Cardiac muscle cell (in vitro differentiated cells and primary cell): Measurements from ENCODE around the gene NHERF2. TPM values are rescaled to one million over a fixed set of nuclear protein-coding genes. Genes with fewer than 3 reads are reported as not detected.

Experiments
- DNase-seq, 2 donors: peaks; one replicate each; pipeline versions ENCODE4 v3.0.0 to v3.0.0-alpha.2; 2010 to 2017; ENCODE audit warnings: low read depth in 1 of 2, low spot score in 1 of 2
- H3K27ac ChIP-seq: fragments of 200-600 bp; sonication (generic); 2 replicates; pipeline ENCODE4 v1.5.1; 2016
- H3K27me3 ChIP-seq: fragments of 200-600 bp; sonication (generic); 2 replicates; pipeline ENCODE4 v1.6.0; 2016; ENCODE audit warnings: control low read depth
- H3K36me3 ChIP-seq: fragments of 200-600 bp; sonication (generic); 2 replicates; pipeline ENCODE4 v1.5.1; 2016; ENCODE audit warnings: control low read depth
- H3K4me1 ChIP-seq: fragments of 200-600 bp; sonication (generic); 2 replicates; pipeline ENCODE4 v1.8.1; 2017; ENCODE audit warnings: low read depth, mild to moderate bottlenecking, mixed run types
- H3K4me3 ChIP-seq: fragments of 200-600 bp; sonication (generic); 2 replicates; pipeline ENCODE4 v1.5.1; 2016; ENCODE audit warnings: mild to moderate bottlenecking
- H3K9me3 ChIP-seq: fragments of 200-600 bp; sonication (generic); 2 replicates; pipeline ENCODE4 v1.5.1; 2017; ENCODE audit warnings: low read depth, mild to moderate bottlenecking, control low read depth
- CTCF ChIP-seq: IDR thresholded peaks from 2 replicates; pipeline ENCODE4 v1.5.1; 2012; ENCODE audit warnings: low read depth, mild to moderate bottlenecking, low read length
- polyA plus RNA-seq: library from polyadenylated mRNA; unstranded; fragments of >200 nt; fragmentation: Nextera tagmentation; extraction: Ambion mirVana; gene quantifications from 2 replicates; pipeline ENCODE4 v1.2.1, GENCODE V29; 2016
- total RNA-seq: library from RNA; depleted of rRNA; stranded (reverse); fragments of >200 nt; gene quantifications from 2 replicates; pipeline ENCODE4 v1.2.3, GENCODE V29; 2016

Gene NHERF2
- total and polyA plus RNA-seq, 2 experiments from 2014 or later, result 34.7 to 37.4 TPM

GRCh38 chr16:1980030-1980769 lies 46.5 kb upstream of the NHERF2 start:
- peaks cover 11% of the 10 kb centered on the region for H3K36me3 ChIP-seq
- TF ChIP-seq CTCF, result no peak
- H3K27ac ChIP-seq, result no peak overlapping the region
- no peaks in the 10 kb centered on the region for H3K9me3 ChIP-seq
- H3K27me3 ChIP-seq, result peaks cover 55% of the 10 kb centered on the region
- peaks cover 4% of the 10 kb centered on the region for H3K4me1 ChIP-seq
- no peak overlapping the region for H3K4me3 ChIP-seq
- no peak for DNase-seq

GRCh38 chr16:1980770-1981087 lies 46.0 kb upstream of the NHERF2 start:
- Histone ChIP-seq H3K4me1 (peaks cover 4% of the 10 kb centered on the region), H3K27me3 (peaks cover 55% of the 10 kb centered on the region), H3K4me3 (no peak overlapping the region), H3K27ac (no peak overlapping the region), H3K36me3 (peaks cover 6% of the 10 kb centered on the region), H3K9me3 (no peaks in the 10 kb centered on the region)
- TF ChIP-seq CTCF, result no peak
- DNase-seq, result no peak

GRCh38 chr16:1981398-1981836 lies 45.3 kb upstream of the NHERF2 start, which contains the start of gene NOXO1:
Gene NOXO1 (minus strand): TSS chr16:1981469. CDS start chr16:1981179, 290 bp downstream.
- peaks cover 4% of the 10 kb centered on the region for H3K4me1 ChIP-seq
- H3K27ac ChIP-seq, result no peak within 1 kb of the TSS
- peaks cover 55% of the 10 kb centered on the region for H3K27me3 ChIP-seq
- DNase-seq, result no peak
- TF ChIP-seq CTCF, result no peak
- no peak within 1 kb of the TSS for H3K4me3 ChIP-seq
- peaks cover 4% of the 10 kb centered on the region for H3K36me3 ChIP-seq
- no peaks in the 10 kb centered on the region for H3K9me3 ChIP-seq

- no peak for TF ChIP-seq CTCF
- H3K27ac ChIP-seq, result no peak overlapping the region
- H3K27me3 ChIP-seq, result peaks cover 55% of the 10 kb centered on the region
- H3K9me3 ChIP-seq, result no peaks in the 10 kb centered on the region
- H3K36me3 ChIP-seq, result peaks cover 3% of the 10 kb centered on the region
- no peak for DNase-seq
- H3K4me3 ChIP-seq, result no peak overlapping the region
- H3K4me1 ChIP-seq, result peaks cover 4% of the 10 kb centered on the region
These were observed 44.7 kb upstream of the NHERF2 start for GRCh38 chr16:1982013-1982433.

GRCh38 chr16:1982991-1983543 lies 43.6 kb upstream of the NHERF2 start:
- Histone ChIP-seq H3K27me3 (peaks cover 52% of the 10 kb centered on the region), H3K36me3 (no peaks in the 10 kb centered on the region), H3K27ac (peak overlapping the region; percentile 91), H3K4me1 (peaks cover 4% of the 10 kb centered on the region), H3K4me3 (peak overlapping the region; percentile 80), H3K9me3 (no peaks in the 10 kb centered on the region)
- no peak for TF ChIP-seq CTCF
- DNase-seq, result no peak
